ENCODE data around the gene MIER2.

Gene MIER2

GRCh38 chr19:362683-363082 lies 18.1 kb upstream of the MIER2 start:
- TF ChIP-seq ZEB2 (tag by site-specific recombination; IDR thresholded peaks at IDR 0.05) (no peak), ZNF146 (tag by site-specific recombination; IDR thresholded peaks at IDR 0.05) (peak; percentile 73)
- no peaks in the 10 kb centered on the region for H3K4me1 ChIP-seq (ENCODE audit: control insufficient read depth, insufficient read depth, low read length)
- no peak overlapping the region for H3K4me3 ChIP-seq (ENCODE audit: low read depth, low read length)
- no peaks in the 10 kb centered on the region for H3K9me3 ChIP-seq (ENCODE audit: control insufficient read depth, insufficient read depth, low read depth, low read length)
- H3K27ac ChIP-seq (ENCODE audit: extremely low read depth, low read depth, low read length): no peak overlapping the region
- ChIA-PET CTCF (no interaction called here), POLR2A (interaction anchor here (1.3 kb wide), 1 partner anchor 18 kb away, joined by 5 read pairs; the partner anchor contains the start of gene MIER2)
- H3K36me3 ChIP-seq (ENCODE audit: control insufficient read depth in 2 of 2, insufficient read depth in 1 of 2, low read length in 2 of 2): no peaks in the 10 kb centered on the region

DNA sequence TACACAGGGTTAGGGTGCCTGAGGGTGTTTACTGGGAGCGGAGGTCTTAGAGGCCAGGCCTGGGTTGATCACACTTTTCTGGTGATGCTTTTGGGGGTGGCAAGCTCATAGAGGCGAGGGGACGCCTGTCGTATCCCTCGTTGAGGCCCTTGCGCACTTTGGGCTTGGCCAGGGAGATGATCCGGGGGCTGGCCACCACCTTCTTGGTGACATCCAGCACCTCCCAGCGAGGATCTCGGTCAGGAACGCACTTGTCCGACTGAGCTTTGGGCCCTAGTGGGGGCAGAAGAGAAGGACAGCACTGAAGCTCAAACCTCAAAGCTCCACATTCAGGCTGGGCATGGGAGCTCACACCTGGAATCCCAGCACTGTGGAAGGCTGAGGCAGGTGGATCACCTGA lies 17.6 kb upstream of the MIER2 start:
- H3K27ac ChIP-seq (ENCODE audit: extremely low read depth, low read depth, low read length): no peak overlapping the region
- ChIA-PET CTCF (no interaction called here), POLR2A (interaction anchor here (1.3 kb wide), 1 partner anchor 17 kb away, joined by 5 read pairs; the partner anchor contains the start of gene MIER2)
- H3K4me1 ChIP-seq (ENCODE audit: control insufficient read depth, insufficient read depth, low read length): no peaks in the 10 kb centered on the region
- H3K4me3 ChIP-seq (ENCODE audit: low read depth, low read length): no peak overlapping the region
- no peaks in the 10 kb centered on the region for H3K36me3 ChIP-seq (ENCODE audit: control insufficient read depth in 2 of 2, insufficient read depth in 1 of 2, low read length in 2 of 2)
- H3K9me3 ChIP-seq (ENCODE audit: control insufficient read depth, insufficient read depth, low read depth, low read length): no peaks in the 10 kb centered on the region
- TF ChIP-seq FEZF1 (tag by site-specific recombination; IDR thresholded peaks at IDR 0.05) (no peak), ZBTB1 (tag by site-specific recombination; IDR thresholded peaks at IDR 0.05) (no peak), ZNF239 (tag by site-specific recombination; IDR thresholded peaks at IDR 0.05) (no peak), ZNF791 (tag by site-specific recombination; IDR thresholded peaks at IDR 0.05) (no peak), ZNF18 (tag by site-specific recombination; IDR thresholded peaks at IDR 0.05) (no peak), ZNF362 (tag by site-specific recombination; IDR thresholded peaks at IDR 0.05) (no peak), ZBTB21 (tag by site-specific recombination; IDR thresholded peaks at IDR 0.05) (no peak), SCRT2 (tag by site-specific recombination; IDR thresholded peaks at IDR 0.05) (no peak), ZNF416 (tag by site-specific recombination; IDR thresholded peaks at IDR 0.05) (no peak), ZNF202 (tag by site-specific recombination; IDR thresholded peaks at IDR 0.05; ENCODE audit: borderline replicate concordance) (no peak), ZNF626 (tag by site-specific recombination; IDR thresholded peaks at IDR 0.05) (no peak), GLI4 (tag by site-specific recombination; IDR thresholded peaks at IDR 0.05) (no peak), ZNF26 (tag by site-specific recombination; IDR thresholded peaks at IDR 0.05) (no peak), ZNF423 (tag by site-specific recombination; IDR thresholded peaks at IDR 0.05) (no peak)
- TF ChIP-seq, protein P1, sequence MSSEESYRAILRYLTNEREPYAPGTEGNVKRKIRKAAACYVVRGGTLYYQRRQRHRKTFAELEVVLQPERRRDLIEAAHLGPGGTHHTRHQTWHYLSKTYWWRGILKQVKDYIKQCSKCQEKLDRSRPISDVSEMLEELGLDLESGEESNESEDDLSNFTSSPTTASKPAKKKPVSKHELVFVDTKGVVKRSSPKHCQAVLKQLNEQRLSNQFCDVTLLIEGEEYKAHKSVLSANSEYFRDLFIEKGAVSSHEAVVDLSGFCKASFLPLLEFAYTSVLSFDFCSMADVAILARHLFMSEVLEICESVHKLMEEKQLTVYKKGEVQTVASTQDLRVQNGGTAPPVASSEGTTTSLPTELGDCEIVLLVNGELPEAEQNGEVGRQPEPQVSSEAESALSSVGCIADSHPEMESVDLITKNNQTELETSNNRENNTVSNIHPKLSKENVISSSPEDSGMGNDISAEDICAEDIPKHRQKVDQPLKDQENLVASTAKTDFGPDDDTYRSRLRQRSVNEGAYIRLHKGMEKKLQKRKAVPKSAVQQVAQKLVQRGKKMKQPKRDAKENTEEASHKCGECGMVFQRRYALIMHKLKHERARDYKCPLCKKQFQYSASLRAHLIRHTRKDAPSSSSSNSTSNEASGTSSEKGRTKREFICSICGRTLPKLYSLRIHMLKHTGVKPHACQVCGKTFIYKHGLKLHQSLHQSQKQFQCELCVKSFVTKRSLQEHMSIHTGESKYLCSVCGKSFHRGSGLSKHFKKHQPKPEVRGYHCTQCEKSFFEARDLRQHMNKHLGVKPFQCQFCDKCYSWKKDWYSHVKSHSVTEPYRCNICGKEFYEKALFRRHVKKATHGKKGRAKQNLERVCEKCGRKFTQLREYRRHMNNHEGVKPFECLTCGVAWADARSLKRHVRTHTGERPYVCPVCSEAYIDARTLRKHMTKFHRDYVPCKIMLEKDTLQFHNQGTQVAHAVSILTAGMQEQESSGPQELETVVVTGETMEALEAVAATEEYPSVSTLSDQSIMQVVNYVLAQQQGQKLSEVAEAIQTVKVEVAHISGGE (tag by site-specific recombination; conservative IDR thresholded peaks at IDR 0.05; ENCODE audit: low read depth): no peak
- TF ChIP-seq, protein P2, sequence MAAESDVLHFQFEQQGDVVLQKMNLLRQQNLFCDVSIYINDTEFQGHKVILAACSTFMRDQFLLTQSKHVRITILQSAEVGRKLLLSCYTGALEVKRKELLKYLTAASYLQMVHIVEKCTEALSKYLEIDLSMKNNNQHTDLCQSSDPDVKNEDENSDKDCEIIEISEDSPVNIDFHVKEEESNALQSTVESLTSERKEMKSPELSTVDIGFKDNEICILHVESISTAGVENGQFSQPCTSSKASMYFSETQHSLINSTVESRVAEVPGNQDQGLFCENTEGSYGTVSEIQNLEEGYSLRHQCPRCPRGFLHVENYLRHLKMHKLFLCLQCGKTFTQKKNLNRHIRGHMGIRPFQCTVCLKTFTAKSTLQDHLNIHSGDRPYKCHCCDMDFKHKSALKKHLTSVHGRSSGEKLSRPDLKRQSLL (tag by site-specific recombination; IDR thresholded peaks at IDR 0.05): no peak
- TF ChIP-seq, protein P3, sequence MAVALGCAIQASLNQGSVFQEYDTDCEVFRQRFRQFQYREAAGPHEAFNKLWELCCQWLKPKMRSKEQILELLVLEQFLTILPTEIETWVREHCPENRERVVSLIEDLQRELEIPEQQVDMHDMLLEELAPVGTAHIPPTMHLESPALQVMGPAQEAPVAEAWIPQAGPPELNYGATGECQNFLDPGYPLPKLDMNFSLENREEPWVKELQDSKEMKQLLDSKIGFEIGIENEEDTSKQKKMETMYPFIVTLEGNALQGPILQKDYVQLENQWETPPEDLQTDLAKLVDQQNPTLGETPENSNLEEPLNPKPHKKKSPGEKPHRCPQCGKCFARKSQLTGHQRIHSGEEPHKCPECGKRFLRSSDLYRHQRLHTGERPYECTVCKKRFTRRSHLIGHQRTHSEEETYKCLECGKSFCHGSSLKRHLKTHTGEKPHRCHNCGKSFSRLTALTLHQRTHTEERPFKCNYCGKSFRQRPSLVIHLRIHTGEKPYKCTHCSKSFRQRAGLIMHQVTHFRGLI (tag by site-specific recombination; IDR thresholded peaks at IDR 0.05): no peak
- TF ChIP-seq, protein P4, sequence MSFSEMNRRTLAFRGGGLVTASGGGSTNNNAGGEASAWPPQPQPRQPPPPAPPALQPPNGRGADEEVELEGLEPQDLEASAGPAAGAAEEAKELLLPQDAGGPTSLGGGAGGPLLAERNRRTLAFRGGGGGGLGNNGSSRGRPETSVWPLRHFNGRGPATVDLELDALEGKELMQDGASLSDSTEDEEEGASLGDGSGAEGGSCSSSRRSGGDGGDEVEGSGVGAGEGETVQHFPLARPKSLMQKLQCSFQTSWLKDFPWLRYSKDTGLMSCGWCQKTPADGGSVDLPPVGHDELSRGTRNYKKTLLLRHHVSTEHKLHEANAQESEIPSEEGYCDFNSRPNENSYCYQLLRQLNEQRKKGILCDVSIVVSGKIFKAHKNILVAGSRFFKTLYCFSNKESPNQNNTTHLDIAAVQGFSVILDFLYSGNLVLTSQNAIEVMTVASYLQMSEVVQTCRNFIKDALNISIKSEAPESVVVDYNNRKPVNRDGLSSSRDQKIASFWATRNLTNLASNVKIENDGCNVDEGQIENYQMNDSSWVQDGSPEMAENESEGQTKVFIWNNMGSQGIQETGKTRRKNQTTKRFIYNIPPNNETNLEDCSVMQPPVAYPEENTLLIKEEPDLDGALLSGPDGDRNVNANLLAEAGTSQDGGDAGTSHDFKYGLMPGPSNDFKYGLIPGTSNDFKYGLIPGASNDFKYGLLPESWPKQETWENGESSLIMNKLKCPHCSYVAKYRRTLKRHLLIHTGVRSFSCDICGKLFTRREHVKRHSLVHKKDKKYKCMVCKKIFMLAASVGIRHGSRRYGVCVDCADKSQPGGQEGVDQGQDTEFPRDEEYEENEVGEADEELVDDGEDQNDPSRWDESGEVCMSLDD (tag by site-specific recombination; IDR thresholded peaks at IDR 0.05): no peak

Measured in HEK293 (cell line).